Keratinocyte (primary cell): Measurements from ENCODE around the gene ZHX3. TPM values are rescaled to one million over a fixed set of nuclear protein-coding genes. Genes with fewer than 3 reads are reported as not detected.
"Not testable (repeated sequence)": the region's sequence is repeated elsewhere in the genome, so short reads cannot be mapped to it uniquely, and the experiment has no call there.

Experiments
- DNase-seq: peaks from one replicate; pipeline ENCODE4 v3.0.0-alpha.2; 2011; ENCODE audit warnings: low read depth, missing footprints, low spot score
- FAIRE-seq: peaks from 2 replicates; lab custom pipeline; 2011; peaks lifted over from hg19 to GRCh38; lab: Jason Lieb, UNC
- H2AFZ ChIP-seq: 2 replicates; pipeline ENCODE4 v1.6.0; 2012; ENCODE audit warnings: low read length, control low read depth, inconsistent platforms; ENCODE audit not compliant: control insufficient read depth
- H3K27ac ChIP-seq: 2 replicates; pipeline ENCODE4 v1.5.1; 2011; ENCODE audit warnings: low read length; ENCODE audit not compliant: control insufficient read depth, insufficient read depth
- H3K27me3 ChIP-seq: 3 replicates; pipeline ENCODE4 v1.6.0; 2011; ENCODE audit warnings: low read length; ENCODE audit not compliant: control insufficient read depth, insufficient read depth; ENCODE audit errors: extremely low read depth
- H3K36me3 ChIP-seq, 2 experiments: 2 replicates in 1 of 2; 3 replicates in 1 of 2; pipeline ENCODE4 v1.5.1; 2011; ENCODE audit warnings: low read length in 2 of 2, mild to moderate bottlenecking in 1 of 2; ENCODE audit not compliant: control insufficient read depth in 2 of 2, insufficient read depth in 2 of 2; ENCODE audit errors: extremely low read depth in 1 of 2
- H3K4me1 ChIP-seq: 3 replicates; pipeline ENCODE4 v1.5.1; 2011; ENCODE audit warnings: low read length; ENCODE audit not compliant: control insufficient read depth, insufficient read depth; ENCODE audit errors: extremely low read depth
- H3K4me2 ChIP-seq: 3 replicates; pipeline ENCODE4 v1.6.0; 2011; ENCODE audit warnings: low read depth, low read length; ENCODE audit not compliant: control insufficient read depth, insufficient read depth; ENCODE audit errors: extremely low read depth
- H3K4me3 ChIP-seq, 3 experiments: fragments of 200-600 bp in 1 of 3; sonication (generic) in 1 of 3; 2 replicates in 2 of 3; 3 replicates in 1 of 3; pipeline ENCODE4 v1.5.1; 2011 to 2016; ENCODE audit warnings: low read length in 3 of 3, mild to moderate bottlenecking in 3 of 3, control low read depth in 2 of 3, inconsistent platforms in 1 of 3, low read depth in 1 of 3, mixed read lengths in 1 of 3, mixed run types in 1 of 3, moderate library complexity in 1 of 3; ENCODE audit not compliant: control insufficient read depth in 2 of 3, insufficient read depth in 2 of 3; ENCODE audit errors: extremely low read depth in 1 of 3
- H3K79me2 ChIP-seq: 2 replicates; pipeline ENCODE4 v1.6.0; 2012; ENCODE audit warnings: low read length; ENCODE audit not compliant: control insufficient read depth, insufficient read depth
- H3K9ac ChIP-seq: 3 replicates; pipeline ENCODE4 v1.6.0; 2011; ENCODE audit warnings: low read length; ENCODE audit not compliant: control insufficient read depth, insufficient read depth; ENCODE audit errors: extremely low read depth
- H3K9me1 ChIP-seq: 3 replicates; pipeline ENCODE4 v1.6.0; 2011; ENCODE audit warnings: low read length; ENCODE audit not compliant: control insufficient read depth, insufficient read depth; ENCODE audit errors: extremely low read depth
- H3K9me3 ChIP-seq: 2 replicates; pipeline ENCODE4 v1.5.1; 2012; ENCODE audit warnings: low read depth, low read length; ENCODE audit not compliant: control insufficient read depth
- H4K20me1 ChIP-seq: 3 replicates; pipeline ENCODE4 v1.6.0; 2011; ENCODE audit warnings: low read length; ENCODE audit not compliant: control insufficient read depth, insufficient read depth; ENCODE audit errors: extremely low read depth
- EZH2 ChIP-seq: IDR thresholded peaks from one replicate; pipeline ENCODE4 v1.6.1; 2012; ENCODE audit warnings: inconsistent platforms, mild to moderate bottlenecking, low read length, moderate library complexity
- dilution Hi-C: fragments of 300-500 bp; cut with MboI; formaldehyde crosslinking; loops from one replicate; pipeline ENCODE4 v1.7.0; 2020; ENCODE audit warnings: low sequenced_read_pairs; ENCODE audit not compliant: extremely low pct_ligation_motif_present
- polyA plus RNA-seq, 5 experiments: library from polyadenylated mRNA; depleted of rRNA in 3 of 5; stranded (reverse) in 3 of 5; stranded (forward) in 1 of 5; unstranded in 1 of 5; fragments of >200 nt; gene quantifications; 1 replicate in 1 of 5; 2 replicates in 3 of 5; 3 replicates in 1 of 5; pipeline versions ENCODE4 v1.2.1 to v1.2.3, GENCODE V29; 2011 to 2012; ENCODE audit warnings: missing spikeins in 2 of 5, low read depth in 1 of 5, low replicate concordance in 1 of 5
- TF ChIP-seq, protein P1 (sequence below), 3 experiments: IDR thresholded peaks in 1 of 3; conservative IDR thresholded peaks in 1 of 3; optimal IDR thresholded peaks in 1 of 3; 2 replicates in 2 of 3; 3 replicates in 1 of 3; pipeline versions ENCODE3 to v1.5.1; 2011; ENCODE audit warnings: low read length in 3 of 3, mild to moderate bottlenecking in 3 of 3, moderate library complexity in 2 of 3, control low read depth in 1 of 3, inconsistent platforms in 1 of 3; ENCODE audit not compliant: insufficient read depth in 2 of 3; ENCODE audit errors: extremely low read depth in 1 of 3

ZHX3 gene
- polyA plus RNA-seq, 1 donor (not counting 4 experiments of a cell fraction or from before 2014, with no cell fraction given): 16.5 TPM

DNA sequence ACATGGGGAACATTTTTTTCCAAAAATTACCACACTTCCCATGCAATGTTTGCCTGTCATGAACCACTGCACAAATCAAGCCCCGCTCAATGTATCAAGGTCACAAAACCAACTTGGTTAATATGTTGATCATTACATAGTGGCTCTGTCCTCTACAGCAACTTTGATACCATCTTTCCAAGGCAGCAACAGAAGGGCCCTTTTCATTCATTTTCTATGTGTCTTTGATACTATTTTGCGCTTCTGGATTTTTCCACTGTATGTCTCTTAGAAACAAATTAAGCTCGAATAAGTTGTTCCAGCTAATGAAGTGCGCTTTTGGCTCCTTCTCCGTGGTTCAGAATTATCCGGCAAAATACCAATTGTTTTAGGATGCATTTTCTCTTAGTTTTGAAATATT lies 1.5 kb downstream of the ZHX3 start:
- dilution Hi-C loops: no loop called here
- Histone ChIP-seq H4K20me1 (no peaks in the 10 kb centered on the region), H3K9ac (no peak overlapping the region), H3K9me3 (no peaks in the 10 kb centered on the region), H3K36me3 (no peaks in the 10 kb centered on the region), H3K79me2 (peaks cover 43% of the 10 kb centered on the region), H3K9me1 (no peaks in the 10 kb centered on the region), H3K27me3 (no peaks in the 10 kb centered on the region), H3K27ac (peak overlapping the region; percentile 78), H3K4me3 (peak overlapping the region in 2 of 3 experiments; percentile 64 to 82), H3K4me1 (peaks cover 15% of the 10 kb centered on the region), H2AFZ (no peak overlapping the region), H3K4me2 (peak overlapping the region; percentile 87)
- FAIRE-seq: no peak
- DNase-seq: no peak
- TF ChIP-seq, protein P1, sequence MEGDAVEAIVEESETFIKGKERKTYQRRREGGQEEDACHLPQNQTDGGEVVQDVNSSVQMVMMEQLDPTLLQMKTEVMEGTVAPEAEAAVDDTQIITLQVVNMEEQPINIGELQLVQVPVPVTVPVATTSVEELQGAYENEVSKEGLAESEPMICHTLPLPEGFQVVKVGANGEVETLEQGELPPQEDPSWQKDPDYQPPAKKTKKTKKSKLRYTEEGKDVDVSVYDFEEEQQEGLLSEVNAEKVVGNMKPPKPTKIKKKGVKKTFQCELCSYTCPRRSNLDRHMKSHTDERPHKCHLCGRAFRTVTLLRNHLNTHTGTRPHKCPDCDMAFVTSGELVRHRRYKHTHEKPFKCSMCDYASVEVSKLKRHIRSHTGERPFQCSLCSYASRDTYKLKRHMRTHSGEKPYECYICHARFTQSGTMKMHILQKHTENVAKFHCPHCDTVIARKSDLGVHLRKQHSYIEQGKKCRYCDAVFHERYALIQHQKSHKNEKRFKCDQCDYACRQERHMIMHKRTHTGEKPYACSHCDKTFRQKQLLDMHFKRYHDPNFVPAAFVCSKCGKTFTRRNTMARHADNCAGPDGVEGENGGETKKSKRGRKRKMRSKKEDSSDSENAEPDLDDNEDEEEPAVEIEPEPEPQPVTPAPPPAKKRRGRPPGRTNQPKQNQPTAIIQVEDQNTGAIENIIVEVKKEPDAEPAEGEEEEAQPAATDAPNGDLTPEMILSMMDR (optimal IDR thresholded peaks at IDR 0.05 in 1 of 3, IDR thresholded peaks at IDR 0.05 in 1 of 3, conservative IDR thresholded peaks at IDR 0.05 in 1 of 3; ENCODE audit: extremely low read depth in 1 of 3, insufficient read depth in 2 of 3, low read length in 3 of 3): no peak
- no peak for TF ChIP-seq EZH2

DNA sequence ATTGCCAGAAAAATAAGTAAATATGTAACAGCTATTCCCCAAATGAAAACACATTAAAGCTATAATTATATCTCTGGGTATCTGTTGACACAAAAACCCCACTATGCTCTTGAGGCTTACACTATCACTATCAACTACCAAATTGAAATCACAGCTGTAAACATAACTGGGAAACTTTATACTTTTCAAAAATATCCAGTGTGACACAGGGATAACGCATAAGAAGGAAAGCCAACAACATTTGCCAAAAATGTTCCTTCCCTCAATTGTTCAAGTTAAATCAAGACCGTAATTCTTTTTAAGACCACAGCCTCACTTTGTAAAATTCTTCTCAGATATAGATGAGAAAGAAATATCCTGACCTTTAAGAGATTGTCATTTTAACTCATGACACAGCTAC lies 3.1 kb downstream of the ZHX3 start:
- dilution Hi-C loops: no loop called here
- H4K20me1 ChIP-seq: no peaks in the 10 kb centered on the region
- no peak overlapping the region for H2AFZ ChIP-seq
- no peak for TF ChIP-seq EZH2
- TF ChIP-seq, protein P1 (optimal IDR thresholded peaks at IDR 0.05 in 1 of 3, IDR thresholded peaks at IDR 0.05 in 1 of 3, conservative IDR thresholded peaks at IDR 0.05 in 1 of 3; ENCODE audit: extremely low read depth in 1 of 3, insufficient read depth in 2 of 3, low read length in 3 of 3): no peak
- no peaks in the 10 kb centered on the region for H3K36me3 ChIP-seq
- FAIRE-seq (no peak), DNase-seq (no peak)
- no peak overlapping the region for H3K4me3 ChIP-seq
- no peak overlapping the region for H3K9ac ChIP-seq
- H3K27me3 ChIP-seq: no peaks in the 10 kb centered on the region
- peaks cover 45% of the 10 kb centered on the region for H3K79me2 ChIP-seq
- no peaks in the 10 kb centered on the region for H3K9me3 ChIP-seq
- H3K4me1 ChIP-seq: peaks cover 24% of the 10 kb centered on the region
- H3K4me2 ChIP-seq: no peak overlapping the region
- no peaks in the 10 kb centered on the region for H3K9me1 ChIP-seq
- no peak overlapping the region for H3K27ac ChIP-seq

DNA sequence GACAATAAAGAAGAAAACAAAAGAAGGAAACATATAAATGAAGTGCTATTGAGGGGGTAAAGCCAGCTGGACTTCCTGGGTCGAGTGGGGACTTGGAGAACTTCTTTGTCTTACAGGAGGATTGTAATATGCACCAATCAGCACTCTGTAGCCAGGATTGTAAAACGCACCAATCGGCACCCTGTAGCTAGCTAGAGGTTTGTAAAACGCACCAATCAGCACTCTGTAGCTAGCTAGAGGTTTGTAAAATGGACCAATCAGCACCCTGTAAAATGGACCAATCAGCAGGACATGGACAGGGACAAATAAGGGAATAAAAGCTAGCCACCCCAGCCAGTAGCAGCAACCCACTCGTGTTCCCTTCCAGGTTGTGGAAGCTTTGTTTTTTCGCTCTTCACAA lies 5.5 kb downstream of the ZHX3 start:
- H3K9me1 ChIP-seq, H3K4me2 ChIP-seq, DNase-seq, H3K9ac ChIP-seq, H3K9me3 ChIP-seq, H3K36me3 ChIP-seq, dilution Hi-C loops, H3K27ac ChIP-seq, H3K4me3 ChIP-seq, H2AFZ ChIP-seq, FAIRE-seq, H3K27me3 ChIP-seq, H4K20me1 ChIP-seq: not testable (repeated sequence)
- Histone ChIP-seq H3K4me1 (peaks cover 30% of the 10 kb centered on the region), H3K79me2 (peaks cover 58% of the 10 kb centered on the region)
